ENCODE results near the gene ERN1.
A peak's percentile ranks its signal among the peaks of the same experiment; 100 is the strongest.

The ERN1 gene

DNA sequence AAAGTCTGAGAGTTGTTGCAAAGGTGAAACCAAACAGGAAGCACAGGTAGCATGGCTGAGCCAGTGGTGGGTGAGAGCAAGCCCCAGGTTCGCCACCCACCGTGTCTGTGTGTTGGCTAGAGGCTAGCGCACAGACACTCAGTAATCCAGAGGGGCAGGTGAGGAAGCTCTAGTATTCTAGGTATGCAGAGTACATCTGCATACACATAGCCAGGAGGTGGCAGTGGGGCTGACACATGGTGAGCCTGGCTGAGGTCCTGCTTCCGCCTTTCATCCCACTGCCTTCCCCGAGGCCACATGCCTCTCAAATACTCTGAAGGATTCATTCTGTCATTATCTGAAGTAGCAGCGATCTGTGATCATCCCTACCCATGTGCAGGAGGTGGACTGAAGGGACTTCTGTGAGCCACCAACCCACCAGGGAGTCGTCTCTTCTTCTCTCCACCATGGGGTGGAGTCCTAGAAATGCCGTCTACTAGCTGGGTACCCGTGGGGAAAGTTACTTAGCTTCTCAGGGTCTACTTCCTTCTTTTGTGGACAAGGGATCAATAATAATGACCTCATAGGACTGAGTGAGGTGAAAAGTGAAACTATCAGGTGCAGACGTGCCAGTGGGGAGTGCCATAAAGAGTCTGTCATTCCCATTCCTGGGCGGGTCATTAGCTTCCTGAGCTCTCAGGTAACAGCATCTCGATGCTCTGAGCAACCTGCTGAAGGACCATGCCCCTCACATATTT is 73.5 kb downstream of the ERN1 start:
- H3K27ac ChIP-seq (ENCODE audit: low read length): peak overlapping the region; percentile 75
- peaks cover 56% of the 10 kb centered on the region for H3K4me1 ChIP-seq (ENCODE audit: low read length)
- peak overlapping the region; percentile 19; the same call in 1 of the 2 replicates for H3K9ac ChIP-seq (ENCODE audit: low read length)
- peak overlapping the region; percentile 19; the same call in 1 of the 2 replicates for H3K4me2 ChIP-seq (ENCODE audit: low read depth, low read length)
- peaks cover 85% of the 10 kb centered on the region for H3K79me2 ChIP-seq (ENCODE audit: low read length)
- peaks cover 64% of the 10 kb centered on the region for H3F3A ChIP-seq (ENCODE audit: insufficient read depth, low read length)
- peak; percentile 56 for DNase-seq
- H3K36me3 ChIP-seq (replicated peaks; ENCODE audit: insufficient read depth, low read length): peaks cover 47% of the 10 kb centered on the region
- TF ChIP-seq CTCF (IDR thresholded peaks at IDR 0.05; ENCODE audit: low read length) (peak; percentile 42), EZH2 (optimal IDR thresholded peaks at IDR 0.05; ENCODE audit: low read depth, low read length) (no peak)
- no peak overlapping the region for H2AFZ ChIP-seq (ENCODE audit: low read length)
- no peaks in the 10 kb centered on the region for H3K9me3 ChIP-seq (replicated peaks; ENCODE audit: insufficient read depth, low read length)
- no peaks in the 10 kb centered on the region for H3K27me3 ChIP-seq (replicated peaks; ENCODE audit: insufficient read depth, low read length)
- no peaks in the 10 kb centered on the region for H3K9me2 ChIP-seq (replicated peaks; ENCODE audit: insufficient read depth, low read length)
- H4K20me1 ChIP-seq (ENCODE audit: insufficient read depth, low read length): no peaks in the 10 kb centered on the region
- H3K4me3 ChIP-seq (ENCODE audit: low read length): no peak overlapping the region

DNA sequence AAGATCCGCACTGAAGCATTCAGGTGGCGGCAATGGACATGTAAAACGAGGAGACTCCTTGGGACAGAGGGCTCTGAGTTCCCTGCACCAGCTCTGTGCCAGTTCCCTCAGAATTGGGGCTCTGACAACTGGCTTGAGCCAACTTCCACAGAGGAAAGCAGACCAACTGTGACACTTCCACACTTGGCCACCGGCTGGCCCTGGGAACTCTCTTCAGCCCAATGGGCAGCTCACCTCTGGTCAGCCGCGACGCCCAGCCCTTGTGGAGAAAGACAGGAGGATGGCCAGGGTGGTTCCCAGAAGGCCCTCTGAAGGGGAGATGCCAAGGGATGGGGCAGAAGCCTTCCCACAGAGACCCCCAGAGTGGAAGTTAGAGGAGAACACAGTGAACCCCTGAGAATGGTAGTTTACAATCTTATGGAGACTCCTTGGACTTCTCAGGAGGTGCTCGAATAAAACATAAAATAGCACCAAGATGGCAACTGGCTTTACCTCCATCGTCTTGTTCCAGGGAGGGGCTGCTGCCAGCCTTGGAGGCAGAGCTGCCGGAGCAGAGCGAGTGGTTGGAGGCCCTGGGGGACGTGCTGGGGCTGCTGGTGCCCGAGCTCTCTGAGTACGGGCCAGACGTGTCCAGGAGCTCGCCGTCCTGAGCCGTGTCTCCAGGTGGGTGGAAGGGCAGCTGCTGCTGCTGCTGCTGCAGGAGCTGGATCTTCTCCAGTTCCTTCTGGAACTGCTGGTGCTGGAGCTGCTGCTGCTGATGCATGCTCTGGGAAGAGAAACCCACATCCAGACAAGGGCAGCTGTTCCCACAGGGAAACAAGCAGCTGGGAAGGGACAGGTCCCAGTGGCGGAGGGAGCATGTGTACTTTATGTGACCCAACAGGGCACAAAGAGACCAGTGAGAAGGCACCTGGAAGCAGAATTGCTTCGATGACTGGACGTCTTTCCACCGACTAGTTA is 74.5 kb downstream of the ERN1 start:
- no peak overlapping the region for H3K4me3 ChIP-seq (ENCODE audit: low read length)
- peaks cover 46% of the 10 kb centered on the region for H3K4me1 ChIP-seq (ENCODE audit: low read length)
- no peaks in the 10 kb centered on the region for H3K9me2 ChIP-seq (replicated peaks; ENCODE audit: insufficient read depth, low read length)
- peaks cover 60% of the 10 kb centered on the region for H3F3A ChIP-seq (ENCODE audit: insufficient read depth, low read length)
- peaks cover 85% of the 10 kb centered on the region for H3K79me2 ChIP-seq (ENCODE audit: low read length)
- no peaks in the 10 kb centered on the region for H3K9me3 ChIP-seq (replicated peaks; ENCODE audit: insufficient read depth, low read length)
- H3K4me2 ChIP-seq (ENCODE audit: low read depth, low read length): no peak overlapping the region
- no peaks in the 10 kb centered on the region for H4K20me1 ChIP-seq (ENCODE audit: insufficient read depth, low read length)
- TF ChIP-seq EZH2phosphoT487 (IDR thresholded peaks at IDR 0.05; ENCODE audit: low read length): no peak
- no peak for TF ChIP-seq CTCF (IDR thresholded peaks at IDR 0.05; ENCODE audit: low read length)
- TF ChIP-seq EZH2 (optimal IDR thresholded peaks at IDR 0.05; ENCODE audit: low read depth, low read length): no peak
- no peaks in the 10 kb centered on the region for H3K27me3 ChIP-seq (replicated peaks; ENCODE audit: insufficient read depth, low read length)
- H3K9ac ChIP-seq (ENCODE audit: low read length): no peak overlapping the region
- H3K27ac ChIP-seq (ENCODE audit: low read length): peak overlapping the region; percentile 75; the same call in 1 of the 2 replicates
- peaks cover 47% of the 10 kb centered on the region for H3K36me3 ChIP-seq (replicated peaks; ENCODE audit: insufficient read depth, low read length)
- H2AFZ ChIP-seq (ENCODE audit: low read length): no peak overlapping the region
- DNase-seq: no peak

GRCh38 chr17:64054304-64054703 is 75.6 kb downstream of the ERN1 start:
- TF ChIP-seq EZH2phosphoT487 (IDR thresholded peaks at IDR 0.05; ENCODE audit: low read length): no peak
- TF ChIP-seq EZH2 (optimal IDR thresholded peaks at IDR 0.05; ENCODE audit: low read depth, low read length): no peak
- no peak for TF ChIP-seq CTCF (IDR thresholded peaks at IDR 0.05; ENCODE audit: low read length)
- Histone ChIP-seq H3K9me3 (replicated peaks; ENCODE audit: insufficient read depth, low read length) (no peaks in the 10 kb centered on the region), H3K9ac (ENCODE audit: low read length) (no peak overlapping the region), H3K4me3 (ENCODE audit: low read length) (no peak overlapping the region), H2AFZ (ENCODE audit: low read length) (no peak overlapping the region), H3K27me3 (replicated peaks; ENCODE audit: insufficient read depth, low read length) (no peaks in the 10 kb centered on the region), H3K9me2 (replicated peaks; ENCODE audit: insufficient read depth, low read length) (no peaks in the 10 kb centered on the region), H3K4me1 (ENCODE audit: low read length) (peaks cover 36% of the 10 kb centered on the region), H3K79me2 (ENCODE audit: low read length) (peaks cover 85% of the 10 kb centered on the region), H3K27ac (ENCODE audit: low read length) (no peak overlapping the region), H3K36me3 (replicated peaks; ENCODE audit: insufficient read depth, low read length) (peaks cover 52% of the 10 kb centered on the region), H3F3A (ENCODE audit: insufficient read depth, low read length) (peaks cover 50% of the 10 kb centered on the region), H3K4me2 (ENCODE audit: low read depth, low read length) (no peak overlapping the region), H4K20me1 (ENCODE audit: insufficient read depth, low read length) (no peaks in the 10 kb centered on the region)
- DNase-seq: no peak
